ENCODE results near the gene DES.

GRCh38 chr2:219466816-219467735 is 48.9 kb downstream of the DES start:
- no peak for TF ChIP-seq CTCF (IDR thresholded peaks at IDR 0.05)
- TF ChIP-seq ZFX (IDR thresholded peaks at IDR 0.05; ENCODE audit: borderline replicate concordance) = no peak

Measured in 22Rv1 (cell line).